GM18508 (cell line): ENCODE measurements around the gene PAGE4.

ENCODE experiments used
- ATAC-seq: cut with Tn5 transposase; IDR thresholded peaks from one replicate; pipeline ENCODE4 v1.9.1; 2021; ENCODE audit warnings: moderate number of reproducible peaks; ENCODE audit not compliant: insufficient read depth, unreplicated experiment

The PAGE4 gene

GRCh38 chrX:49862093-49862492 lies 33.0 kb downstream of the PAGE4 start:
- no peak for ATAC-seq

- no peak for ATAC-seq
Observed at GRCh38 chrX:49868739-49869138, 39.6 kb downstream of the PAGE4 start.

GRCh38 chrX:49876750-49877149 lies 47.6 kb downstream of the PAGE4 start:
- ATAC-seq, result no peak

- ATAC-seq, result no peak
Observed at GRCh38 chrX:49877397-49878101, 48.4 kb downstream of the PAGE4 start.

GRCh38 chrX:49878128-49878833 lies 49.2 kb downstream of the PAGE4 start:
- no peak for ATAC-seq

- no peak for ATAC-seq
Observed at GRCh38 chrX:49878834-49879655, 49.9 kb downstream of the PAGE4 start, which contains the start of gene USP27X. Gene USP27X (plus strand): TSS chrX:49879484. CDS start chrX:49880308, 824 bp downstream.

- ATAC-seq, result no peak
Observed at GRCh38 chrX:49879656-49880277, 50.7 kb downstream of the PAGE4 start.

- no peak for ATAC-seq
Observed at GRCh38 chrX:49880668-49881067, 51.6 kb downstream of the PAGE4 start.
